ENCODE data around the gene CHST15. TPM values are rescaled to one million over a fixed set of nuclear protein-coding genes. Genes with fewer than 3 reads are reported as not detected.

CHST15 gene
- total and polyA plus RNA-seq, 2 of the 13 experiments (the other 11 are each of a cell fraction or from before 2014, with no cell fraction given) = 1.4 to 94.7 TPM

GRCh38 chr10:123986736-123987135 lies 106.7 kb downstream of the CHST15 start:
- Histone ChIP-seq H3K27ac (ENCODE audit: extremely low read length, insufficient read depth, low read length) (no peak overlapping the region), H3K27me3 (ENCODE audit: control insufficient read depth in 1 of 2, insufficient read depth in 2 of 2, low read length in 2 of 2) (no peaks in the 10 kb centered on the region), H2AFZ (ENCODE audit: low read length) (no peak overlapping the region), H4K20me1 (ENCODE audit: insufficient read depth, low read length) (no peaks in the 10 kb centered on the region), H3K9me3 (ENCODE audit: low read length) (no peaks in the 10 kb centered on the region), H3K4me2 (ENCODE audit: low read depth, low read length) (no peak overlapping the region), H3K4me3 (replicated peaks in 1 of 3; ENCODE audit: insufficient read depth in 1 of 3, low read depth in 2 of 3, low read length in 3 of 3) (no peak overlapping the region), H3K9ac (ENCODE audit: insufficient read depth, low read depth, low read length) (no peak overlapping the region), H3K4me1 (ENCODE audit: insufficient read depth, low read length) (no peaks in the 10 kb centered on the region), H3K79me2 (ENCODE audit: insufficient read depth, low read length) (no peaks in the 10 kb centered on the region), H3K36me3 (replicated peaks in 1 of 2; ENCODE audit: control insufficient read depth in 1 of 2, insufficient read depth in 2 of 2, low read length in 2 of 2) (no peaks in the 10 kb centered on the region)
- in situ Hi-C loops (cut with HindIII; ENCODE audit: extremely low pct_ligation_motif_present, low pct_unique_long_range_greater_than_20kb) = loop anchor here (25.0 kb wide), 1 partner anchor 276 kb away; no protein-coding TSS in a partner anchor
- ATAC-seq = no peak
- intact Hi-C loops (cut with micrococcal nuclease; ENCODE audit: unreplicated experiment) = no loop called here
- FAIRE-seq = no peak
- CTCF ChIA-PET (ENCODE audit: low intra/inter-chr PET ratio, low total read pairs) = no interaction called here
- no peak for TF ChIP-seq CSRNP1 (CRISPR knock-in tag; IDR thresholded peaks at IDR 0.05)
- TF ChIP-seq ZNF670 (CRISPR knock-in tag; IDR thresholded peaks at IDR 0.05; ENCODE audit: borderline replicate concordance) = no peak
- TF ChIP-seq NFYC (CRISPR knock-in tag; IDR thresholded peaks at IDR 0.05) = no peak
- no peak for TF ChIP-seq MXD1 (CRISPR knock-in tag; IDR thresholded peaks at IDR 0.05)
- TF ChIP-seq ZNF251 (CRISPR knock-in tag; IDR thresholded peaks at IDR 0.05) = no peak
- BruUV-seq (replicated peaks) = no TSS peak
- WGBS (ENCODE audit: low lambda C conversion rate) = 0% methylated on average over 1 of the region's 1 CpG
- no peak for DNase-seq (ENCODE audit: low spot score)
- POLR2A ChIA-PET = no interaction called here

GRCh38 chr10:123974406-123974805 lies 119.0 kb downstream of the CHST15 start:
- Histone ChIP-seq H3K27ac (ENCODE audit: extremely low read length, insufficient read depth, low read length) (no peak overlapping the region), H3K9me3 (ENCODE audit: low read length) (peaks cover 5% of the 10 kb centered on the region), H4K20me1 (ENCODE audit: insufficient read depth, low read length) (no peaks in the 10 kb centered on the region), H2AFZ (ENCODE audit: low read length) (no peak overlapping the region), H3K9ac (ENCODE audit: insufficient read depth, low read depth, low read length) (no peak overlapping the region), H3K27me3 (ENCODE audit: control insufficient read depth in 1 of 2, insufficient read depth in 2 of 2, low read length in 2 of 2) (peaks cover 0 to 6% of the 10 kb centered on the region in 2 experiments; a peak in 1 of 5 replicates), H3K4me3 (replicated peaks in 1 of 3; ENCODE audit: insufficient read depth in 1 of 3, low read depth in 2 of 3, low read length in 3 of 3) (no peak overlapping the region), H3K4me2 (ENCODE audit: low read depth, low read length) (no peak overlapping the region), H3K79me2 (ENCODE audit: insufficient read depth, low read length) (no peaks in the 10 kb centered on the region), H3K36me3 (replicated peaks in 1 of 2; ENCODE audit: control insufficient read depth in 1 of 2, insufficient read depth in 2 of 2, low read length in 2 of 2) (no peaks in the 10 kb centered on the region), H3K4me1 (ENCODE audit: insufficient read depth, low read length) (no peaks in the 10 kb centered on the region)
- intact Hi-C loops (cut with micrococcal nuclease; ENCODE audit: unreplicated experiment) (no loop called here), in situ Hi-C loops (cut with HindIII; ENCODE audit: extremely low pct_ligation_motif_present, low pct_unique_long_range_greater_than_20kb) (loop anchor here (25.0 kb wide), 1 partner anchor 887 kb away; no protein-coding TSS in a partner anchor)
- CTCF ChIA-PET (ENCODE audit: low intra/inter-chr PET ratio, low total read pairs) = no interaction called here
- DNase-seq (ENCODE audit: low spot score) = no peak
- no peak for ATAC-seq
- no TSS peak for BruUV-seq (replicated peaks)
- POLR2A ChIA-PET = no interaction called here
- 0% methylated on average over 4 of the region's 4 CpGs for WGBS (ENCODE audit: low lambda C conversion rate)
- FAIRE-seq = no peak
- TF ChIP-seq USF2 (IDR thresholded peaks at IDR 0.05; ENCODE audit: low read depth, low read length) (peak; percentile 50), USF2 (CRISPR knock-in tag; IDR thresholded peaks at IDR 0.05; ENCODE audit: borderline replicate concordance) (no peak), YEATS4 (CRISPR knock-in tag; IDR thresholded peaks at IDR 0.05; ENCODE audit: borderline replicate concordance) (no peak), THAP9 (CRISPR knock-in tag; IDR thresholded peaks at IDR 0.05; ENCODE audit: borderline replicate concordance) (no peak), ASH2L (IDR thresholded peaks at IDR 0.05; ENCODE audit: insufficient read length, low read depth, low read length) (no peak), SRSF4 (IDR thresholded peaks at IDR 0.05; ENCODE audit: low read depth, low read length, poor library complexity, severe bottlenecking) (no peak)

Data from HepG2 (cell line).